ENCODE measurements around the gene CRHR2. TPM values are rescaled to one million over a fixed set of nuclear protein-coding genes. Genes with fewer than 3 reads are reported as not detected.

CRHR2 gene
- total RNA-seq, 1 experiment from 2014 or later, result not detected

GRCh38 chr7:30730097-30730496 is 47.8 kb upstream of the CRHR2 start:
- Mint-ChIP-seq H3K4me1 (ENCODE audit: low read depth, unreplicated experiment) (peaks cover 23% of the 10 kb centered on the region), H3K9me3 (ENCODE audit: unreplicated experiment) (peaks cover 10% of the 10 kb centered on the region)

GRCh38 chr7:30729642-30730041 is 47.4 kb upstream of the CRHR2 start:
- no peaks in the 10 kb centered on the region for H3K27me3 ChIP-seq (replicated peaks; ENCODE audit: control insufficient read depth, insufficient read depth, low read length)
- no peak for DNase-seq
- no peak overlapping the region for H3K27ac Mint-ChIP-seq (ENCODE audit: unreplicated experiment)
- no peak for TF ChIP-seq CTCF (IDR thresholded peaks at IDR 0.05; ENCODE audit: insufficient read depth in 1 of 2, low read depth in 1 of 2, low read length in 1 of 2, severe bottlenecking in 1 of 2, unreplicated experiment in 1 of 2)
- no peaks in the 10 kb centered on the region for H3K36me3 Mint-ChIP-seq (ENCODE audit: insufficient read depth, unreplicated experiment)
- intact Hi-C loops (cut with micrococcal nuclease; ENCODE audit: unreplicated experiment), result no loop called here
- ChIA-PET CTCF (no interaction called here), POLR2A (no interaction called here)
- H3K36me3 ChIP-seq (ENCODE audit: control insufficient read depth, insufficient read depth, low read length), result no peaks in the 10 kb centered on the region
- peaks cover 19% of the 10 kb centered on the region for H3K4me1 ChIP-seq
- no peaks in the 10 kb centered on the region for H3K27me3 Mint-ChIP-seq (ENCODE audit: insufficient read depth, unreplicated experiment)
- no peaks in the 10 kb centered on the region for H3K9me3 ChIP-seq
- H3K9me3 Mint-ChIP-seq (ENCODE audit: unreplicated experiment), result peaks cover 10% of the 10 kb centered on the region
- peaks cover 23% of the 10 kb centered on the region for H3K4me1 Mint-ChIP-seq (ENCODE audit: low read depth, unreplicated experiment)
- no peak overlapping the region for H3K4me3 Mint-ChIP-seq (ENCODE audit: unreplicated experiment)
- no peak overlapping the region for H3K4me3 ChIP-seq (ENCODE audit: low read depth, low read length)
- BruUV-seq (replicated peaks), result no TSS peak

More at GRCh38 chr7:30730097-30730496, 47.8 kb upstream of the CRHR2 start:
- intact Hi-C loops (cut with micrococcal nuclease; ENCODE audit: unreplicated experiment), result no loop called here
- Mint-ChIP-seq H3K27ac (ENCODE audit: unreplicated experiment) (no peak overlapping the region), H3K4me3 (ENCODE audit: unreplicated experiment) (no peak overlapping the region), H3K36me3 (ENCODE audit: insufficient read depth, unreplicated experiment) (no peaks in the 10 kb centered on the region), H3K27me3 (ENCODE audit: insufficient read depth, unreplicated experiment) (no peaks in the 10 kb centered on the region)
- Histone ChIP-seq H3K9me3 (no peaks in the 10 kb centered on the region), H3K36me3 (ENCODE audit: control insufficient read depth, insufficient read depth, low read length) (no peaks in the 10 kb centered on the region), H3K4me3 (ENCODE audit: low read depth, low read length) (no peak overlapping the region), H3K27me3 (replicated peaks; ENCODE audit: control insufficient read depth, insufficient read depth, low read length) (no peaks in the 10 kb centered on the region), H3K4me1 (peaks cover 19% of the 10 kb centered on the region)
- ChIA-PET CTCF (no interaction called here), POLR2A (no interaction called here)
- DNase-seq, result no peak
- no peak for TF ChIP-seq CTCF (IDR thresholded peaks at IDR 0.05; ENCODE audit: insufficient read depth in 1 of 2, low read depth in 1 of 2, low read length in 1 of 2, severe bottlenecking in 1 of 2, unreplicated experiment in 1 of 2)
- BruUV-seq (replicated peaks), result no TSS peak

- Histone ChIP-seq H3K9me3 (no peaks in the 10 kb centered on the region), H3K36me3 (ENCODE audit: control insufficient read depth, insufficient read depth, low read length) (no peaks in the 10 kb centered on the region), H3K4me3 (ENCODE audit: low read depth, low read length) (no peak overlapping the region), H3K4me1 (peaks cover 19% of the 10 kb centered on the region), H3K27me3 (replicated peaks; ENCODE audit: control insufficient read depth, insufficient read depth, low read length) (no peaks in the 10 kb centered on the region)
- Mint-ChIP-seq H3K27ac (ENCODE audit: unreplicated experiment) (no peak overlapping the region), H3K36me3 (ENCODE audit: insufficient read depth, unreplicated experiment) (no peaks in the 10 kb centered on the region), H3K27me3 (ENCODE audit: insufficient read depth, unreplicated experiment) (no peaks in the 10 kb centered on the region), H3K4me3 (ENCODE audit: unreplicated experiment) (no peak overlapping the region), H3K9me3 (ENCODE audit: unreplicated experiment) (peaks cover 10% of the 10 kb centered on the region), H3K4me1 (ENCODE audit: low read depth, unreplicated experiment) (peaks cover 23% of the 10 kb centered on the region)
- DNase-seq, result no peak
- POLR2A ChIA-PET, result no interaction called here
- intact Hi-C loops (cut with micrococcal nuclease; ENCODE audit: unreplicated experiment), result no loop called here
- CTCF ChIA-PET, result no interaction called here
- BruUV-seq (replicated peaks), result no TSS peak
- no peak for TF ChIP-seq CTCF (IDR thresholded peaks at IDR 0.05; ENCODE audit: insufficient read depth in 1 of 2, low read depth in 1 of 2, low read length in 1 of 2, severe bottlenecking in 1 of 2, unreplicated experiment in 1 of 2)
Measured at GRCh38 chr7:30728591-30729100, 46.4 kb upstream of the CRHR2 start.

All from Caco-2 (cell line).